COLO829 (cell line): Measurements from ENCODE around the gene CMTM8.

Experiments used
- DNase-seq: peaks from one replicate; pipeline ENCODE4 v3.0.0; 2012; ENCODE audit warnings: low spot score

Gene CMTM8

DNA sequence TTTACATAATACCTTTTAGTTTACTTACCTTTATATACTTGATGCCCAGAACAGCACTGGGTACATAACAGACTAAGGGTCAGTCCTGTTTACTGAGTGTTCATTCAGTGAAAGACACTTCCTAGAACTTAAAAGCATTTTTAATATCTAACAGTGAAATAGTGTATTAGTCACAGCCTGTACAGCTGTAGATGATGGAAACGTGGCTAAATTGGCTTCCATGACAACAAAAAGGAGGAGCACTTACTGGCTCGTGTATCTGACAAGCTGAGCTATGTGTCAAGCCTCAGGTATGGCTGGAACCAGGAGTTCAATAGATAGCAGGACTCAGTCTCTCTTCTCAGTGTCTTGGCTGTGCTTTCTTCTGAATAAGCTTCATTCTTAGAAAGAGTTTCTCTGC lies 40.2 kb downstream of the CMTM8 start:
- DNase-seq: peak; percentile 20

GRCh38 chr3:32280262-32280910 lies 41.9 kb downstream of the CMTM8 start:
- no peak for DNase-seq

GRCh38 chr3:32281570-32282106 lies 43.2 kb downstream of the CMTM8 start:
- DNase-seq: no peak

DNA sequence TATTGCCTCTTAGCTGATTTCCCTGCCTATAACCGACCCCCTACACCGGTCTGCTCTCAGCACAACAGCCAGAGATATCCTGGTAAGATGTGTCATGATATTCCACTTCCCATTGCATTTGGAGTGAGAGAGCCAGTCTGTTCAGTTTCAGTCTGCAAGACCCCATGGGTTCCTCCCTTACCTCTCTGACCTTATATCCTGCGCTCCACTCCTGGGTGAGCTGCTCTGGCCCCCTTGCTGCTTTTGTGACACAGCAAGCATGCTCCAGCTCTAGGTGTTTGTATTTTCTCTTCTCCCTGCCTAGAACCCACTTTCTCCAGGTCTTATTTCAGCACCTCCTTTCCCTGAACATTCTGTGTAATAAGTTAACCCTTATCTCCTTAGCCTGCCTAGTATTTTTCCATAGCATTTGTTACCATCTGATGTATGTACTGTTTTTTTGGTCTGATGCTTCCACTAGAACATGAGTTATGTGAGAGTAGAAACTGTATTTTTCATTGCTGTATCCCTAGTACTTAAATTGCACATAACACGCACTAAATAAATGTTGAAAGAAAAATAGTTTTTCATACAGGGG lies 44.2 kb downstream of the CMTM8 start:
- no peak for DNase-seq

DNA sequence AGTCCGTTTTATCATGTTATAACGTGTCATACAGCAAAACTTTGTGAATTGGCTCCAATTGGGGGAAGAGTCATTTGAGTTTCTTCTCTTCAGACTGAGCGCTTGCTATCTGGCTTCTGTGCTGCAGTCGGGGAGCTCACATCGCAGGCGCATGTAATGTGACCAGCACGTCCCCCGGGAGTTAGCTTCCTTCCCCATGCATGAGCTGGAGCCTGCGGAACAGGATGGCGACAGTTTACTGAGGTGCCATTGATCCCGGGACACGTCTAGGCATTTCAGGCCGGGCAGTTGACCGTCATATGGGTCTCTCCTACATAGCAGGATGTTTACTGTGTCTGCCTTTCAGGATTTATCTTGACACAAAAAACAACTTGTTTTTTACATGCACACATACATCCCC lies 44.8 kb downstream of the CMTM8 start:
- DNase-seq: no peak

- no peak for DNase-seq
Measured at GRCh38 chr3:32284443-32285212, 46.1 kb downstream of the CMTM8 start.

- DNase-seq: no peak
Measured at GRCh38 chr3:32285891-32286290, 47.4 kb downstream of the CMTM8 start.

DNA sequence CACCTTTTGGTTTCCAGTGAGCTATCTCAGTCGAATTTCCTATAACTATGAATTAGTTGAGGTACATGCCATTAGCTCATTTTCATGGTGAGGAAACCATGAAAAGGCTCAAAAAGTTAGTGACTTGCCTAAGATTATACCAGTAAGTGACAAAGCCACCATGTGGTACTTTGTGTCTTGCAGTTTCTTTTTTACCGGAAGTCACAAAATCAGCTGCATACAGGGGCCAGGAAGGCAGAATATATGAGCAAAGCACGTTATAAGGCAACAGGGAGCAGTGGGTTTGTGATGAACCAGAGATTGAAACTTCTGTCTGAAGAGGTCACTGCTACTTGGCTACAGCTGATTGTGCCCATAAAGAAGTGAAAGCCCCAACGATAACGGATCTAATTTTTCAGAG lies 50.3 kb downstream of the CMTM8 start:
- no peak for DNase-seq

DNA sequence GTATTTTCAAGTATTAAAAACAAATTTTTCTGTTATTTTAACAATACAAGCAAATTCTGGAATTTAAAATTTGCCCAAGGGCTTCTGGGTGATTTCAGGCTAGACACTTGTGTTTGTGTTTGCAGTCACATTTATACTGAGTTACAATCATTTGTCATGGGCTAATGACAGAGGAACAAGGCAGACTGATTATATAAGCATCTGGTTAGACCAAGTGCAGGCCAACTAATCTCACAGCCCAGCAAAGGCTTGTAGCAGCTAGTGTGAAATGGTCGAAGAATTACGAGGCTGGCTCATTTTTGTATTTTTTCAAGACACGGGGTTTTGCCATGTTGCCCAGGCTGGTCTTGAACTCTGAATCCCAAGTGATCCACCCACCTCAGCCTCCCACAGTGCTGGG lies 52.1 kb downstream of the CMTM8 start:
- DNase-seq: no peak

DNA sequence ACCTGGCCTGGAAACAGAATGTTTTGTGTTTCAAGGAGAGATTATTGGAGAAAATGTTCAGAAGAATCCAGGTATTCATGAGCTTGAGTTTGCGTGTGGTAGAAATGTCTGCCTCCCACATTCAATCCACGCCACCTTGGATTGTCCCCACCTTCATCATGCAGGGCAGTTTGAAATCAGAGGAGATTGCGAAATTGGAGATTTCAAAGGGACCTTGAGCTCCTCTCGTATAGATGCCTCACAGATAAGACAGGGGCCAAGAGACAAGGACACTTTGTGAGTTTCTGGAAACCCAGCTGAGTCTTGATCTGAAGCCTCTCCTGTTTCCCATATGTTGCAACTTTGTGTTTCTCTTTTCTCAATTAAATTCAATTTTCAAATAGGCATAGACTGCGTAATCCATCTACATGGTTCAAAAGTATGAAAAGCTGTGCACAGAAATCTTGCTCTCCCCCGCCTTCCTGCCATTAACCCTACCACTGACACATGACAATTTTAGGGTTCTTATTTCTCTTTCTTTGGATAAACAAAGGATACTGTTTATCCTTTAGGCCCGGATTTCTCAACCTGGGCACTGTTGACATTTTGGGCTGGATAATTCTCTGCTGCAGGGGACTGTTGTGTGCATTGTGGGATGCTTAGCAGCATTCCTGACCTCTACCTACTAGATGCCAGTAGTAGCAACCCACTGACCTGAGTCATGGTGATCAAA lies 53.8 kb downstream of the CMTM8 start:
- DNase-seq: no peak

DNA sequence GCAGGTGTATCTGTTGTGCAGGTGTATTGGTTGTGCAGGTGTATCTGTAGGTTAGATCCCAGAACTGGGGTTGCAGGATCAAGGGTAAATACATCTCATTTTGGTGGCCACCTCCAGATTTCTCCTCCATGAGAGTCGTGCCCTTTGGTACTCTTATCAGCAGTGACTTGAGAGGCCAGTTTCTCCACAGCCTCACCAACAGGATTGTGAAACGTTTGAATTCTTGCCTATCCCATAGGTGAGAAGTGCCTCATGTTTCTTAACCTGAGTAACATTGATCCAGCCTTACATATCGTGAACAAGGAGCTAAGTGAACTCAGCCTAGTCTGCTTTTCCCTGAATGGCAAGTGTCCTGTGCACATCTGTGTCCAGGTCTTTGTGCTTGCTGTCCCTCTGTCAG lies 55.4 kb downstream of the CMTM8 start:
- DNase-seq: no peak

DNA sequence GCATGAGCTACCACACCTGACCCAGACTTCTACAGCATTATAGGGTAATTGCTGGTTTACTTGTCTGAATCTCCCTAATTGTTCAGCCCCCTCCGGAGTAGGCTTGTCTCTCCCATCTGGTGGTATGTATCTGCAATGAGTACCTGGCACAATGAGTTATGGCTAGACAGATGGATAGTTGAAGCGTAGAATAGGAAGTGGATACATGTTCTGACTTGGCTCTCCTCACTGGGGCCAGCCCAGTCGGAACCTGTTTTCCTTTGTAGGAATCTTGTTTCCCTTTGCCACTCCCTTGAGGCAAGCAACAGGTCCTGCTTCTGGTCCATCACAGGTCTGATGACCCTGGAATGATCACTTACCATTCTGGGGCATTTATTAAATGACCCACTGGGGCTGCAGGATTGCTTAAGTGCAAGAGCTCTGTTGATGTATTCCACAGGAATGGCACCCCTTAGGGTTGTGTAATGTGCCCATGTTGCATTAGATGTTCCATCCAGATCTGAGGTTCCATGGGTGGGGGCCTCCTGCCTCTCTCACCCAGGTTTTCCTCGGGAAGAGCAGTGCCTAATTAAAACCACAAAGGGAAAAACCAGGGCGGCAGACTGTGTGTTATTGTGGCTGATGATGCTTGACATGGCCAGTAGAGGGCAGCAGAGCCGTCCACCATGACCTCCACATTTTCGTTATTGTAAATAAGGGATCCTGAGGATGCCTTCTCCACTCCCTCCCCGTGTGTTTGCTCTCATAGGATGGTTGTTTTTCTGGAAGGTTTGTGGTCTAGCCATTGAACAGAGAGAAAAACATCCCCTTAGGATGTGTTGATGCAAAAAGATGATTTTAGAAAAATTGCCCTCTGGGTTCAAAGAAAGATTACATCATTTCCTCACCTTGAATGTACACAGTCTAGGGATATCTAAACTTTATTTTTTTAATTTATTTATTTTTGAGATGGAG lies 58.0 kb downstream of the CMTM8 start:
- peak; percentile 84 for DNase-seq

DNA sequence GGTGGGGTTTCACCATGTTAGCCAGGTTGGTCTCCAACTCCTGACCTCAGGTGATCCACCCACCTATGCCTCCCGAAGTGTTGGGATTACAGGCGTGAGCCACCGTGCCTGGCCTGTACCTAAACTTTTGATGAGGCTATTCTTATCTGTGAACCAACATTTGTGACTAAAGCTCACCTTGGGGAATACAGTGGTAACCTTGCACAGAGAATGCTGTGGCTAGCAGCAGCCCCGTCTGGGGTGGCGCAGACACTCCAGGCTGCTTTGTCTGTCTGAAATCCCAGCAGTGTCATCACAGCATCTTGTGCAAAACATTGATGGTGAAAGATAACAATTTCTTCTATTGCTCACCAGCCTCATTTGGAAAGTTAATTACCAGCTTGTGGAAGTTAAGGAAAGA lies 58.9 kb downstream of the CMTM8 start:
- no peak for DNase-seq

DNA sequence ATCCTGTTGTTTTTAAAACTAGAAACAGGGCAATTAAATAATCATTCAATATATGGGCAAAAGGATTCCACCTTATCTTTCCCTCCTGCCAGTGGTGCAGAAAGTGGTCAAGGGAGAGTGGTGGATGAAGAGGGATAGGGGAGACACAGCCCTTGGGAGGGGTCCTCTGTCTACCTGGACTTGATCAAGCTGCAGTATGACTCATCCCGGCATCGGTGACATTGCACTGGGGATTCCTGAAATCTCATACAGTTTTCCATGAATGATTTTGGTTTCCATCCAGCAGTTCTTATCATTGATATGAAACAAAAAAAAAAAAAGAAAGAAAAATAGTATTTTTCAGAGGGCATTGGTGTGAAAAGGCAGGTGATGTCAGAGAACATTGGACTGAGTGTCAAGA lies 62.9 kb downstream of the CMTM8 start:
- no peak for DNase-seq

DNA sequence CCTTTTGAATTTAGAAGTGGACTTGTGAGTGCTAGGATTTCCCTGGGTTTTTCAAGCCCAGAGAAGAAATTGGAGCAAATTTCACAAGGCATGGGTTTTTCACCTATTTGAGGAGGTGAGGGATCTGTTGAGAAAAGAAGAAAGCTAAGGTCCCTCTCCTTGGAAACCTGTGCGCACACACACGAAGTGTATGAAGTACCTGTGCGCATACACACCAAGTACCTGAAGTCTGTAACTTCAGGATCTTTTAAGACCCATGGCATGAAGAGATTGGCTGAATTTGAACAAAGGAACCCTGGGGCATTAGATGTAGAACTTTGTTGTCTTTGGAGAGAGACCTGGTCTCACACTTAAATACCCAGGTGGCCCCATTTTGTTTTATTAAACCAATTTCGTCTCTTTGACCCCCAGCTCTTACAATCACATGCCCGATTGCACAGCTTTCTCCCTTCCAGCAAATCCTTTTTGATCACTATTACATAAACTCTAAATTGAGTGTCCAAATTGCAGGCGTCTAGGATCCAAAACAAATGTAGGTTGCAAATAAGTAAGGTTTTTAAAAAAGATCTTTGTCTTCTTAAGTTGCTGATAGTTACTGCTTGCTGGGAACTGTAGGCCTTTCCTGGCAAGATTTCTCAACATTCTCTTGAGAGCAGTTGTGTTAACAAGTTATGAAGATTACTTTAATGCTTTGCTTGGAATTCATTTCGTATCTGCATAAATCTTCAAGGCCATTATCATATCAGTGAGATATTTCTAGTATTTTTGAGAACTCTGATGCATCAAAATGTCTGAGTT lies 64.3 kb downstream of the CMTM8 start:
- no peak for DNase-seq

DNA sequence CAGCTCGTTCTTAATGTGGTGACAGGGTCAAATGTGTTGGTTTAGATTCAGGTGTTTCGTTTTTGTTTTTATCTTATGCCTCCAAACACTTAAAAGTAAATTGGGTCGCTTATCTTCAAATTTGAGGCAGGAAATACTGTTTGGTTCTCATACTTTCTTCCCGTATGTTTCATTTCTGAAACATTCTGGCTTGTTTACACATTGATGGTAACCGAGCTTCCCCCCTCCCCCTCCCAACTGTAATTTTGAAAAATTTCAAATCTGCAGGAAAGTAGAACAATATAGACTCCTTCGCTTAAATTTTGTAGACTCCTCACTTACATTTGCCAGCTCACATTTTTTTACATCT lies 64.9 kb downstream of the CMTM8 start:
- no peak for DNase-seq

- no peak for DNase-seq
Measured at GRCh38 chr3:32303977-32304881, 65.7 kb downstream of the CMTM8 start.

GRCh38 chr3:32305361-32305876 lies 66.9 kb downstream of the CMTM8 start:
- no peak for DNase-seq

DNA sequence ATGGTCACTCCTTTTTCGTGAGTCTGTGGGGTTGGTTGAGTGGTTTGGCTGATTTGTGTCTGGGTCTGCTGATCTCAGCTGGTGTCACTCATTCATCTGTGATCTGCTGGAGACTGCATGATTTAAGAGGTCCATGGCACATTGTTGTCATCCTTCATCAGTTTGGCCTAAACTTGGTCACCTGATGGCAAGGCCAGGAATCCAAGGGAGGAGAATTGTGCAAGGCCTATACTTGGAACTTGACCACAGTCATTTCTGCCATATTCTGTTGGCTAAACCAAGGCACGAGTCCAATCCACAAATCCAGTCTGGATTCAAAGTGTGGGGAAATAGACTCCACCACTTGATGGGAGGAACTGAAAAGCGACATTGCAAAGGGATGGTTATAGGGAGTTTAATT lies 67.6 kb downstream of the CMTM8 start:
- DNase-seq: no peak
